IPS DF 19.7 (cell line): ENCODE results near the gene SH3PXD2A.
"Not testable (repeated sequence)": the region's sequence is repeated elsewhere in the genome, so short reads cannot be mapped to it uniquely, and the experiment has no call there.

Experiments used
- DNase-seq: peaks from one replicate; pipeline ENCODE4 v3.0.0-alpha.2; 2013; ENCODE audit warnings: low read depth, low spot score

Gene SH3PXD2A

DNA sequence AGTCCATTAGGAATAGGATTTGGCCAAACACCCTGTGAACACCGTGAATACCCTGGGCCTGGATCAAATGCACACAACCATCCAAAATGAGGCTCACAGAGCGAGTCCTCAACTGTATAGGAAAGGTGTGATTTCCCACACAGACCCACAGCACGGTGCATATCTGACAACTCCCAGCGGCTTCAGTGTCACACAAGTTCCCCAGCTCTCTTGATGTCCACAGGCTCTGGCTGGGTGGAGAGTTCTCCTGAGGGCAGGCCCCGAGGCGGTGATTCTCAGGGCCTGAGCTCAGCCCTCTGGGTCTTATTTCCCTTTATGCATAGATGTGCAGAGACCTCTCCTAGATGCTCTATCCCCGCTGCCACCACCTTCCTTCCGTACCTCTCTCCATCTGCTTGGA is 64.1 kb downstream of the SH3PXD2A start:
- no peak for DNase-seq

- DNase-seq = no peak
Observed at GRCh38 chr10:103790580-103790979, 64.8 kb downstream of the SH3PXD2A start.

DNA sequence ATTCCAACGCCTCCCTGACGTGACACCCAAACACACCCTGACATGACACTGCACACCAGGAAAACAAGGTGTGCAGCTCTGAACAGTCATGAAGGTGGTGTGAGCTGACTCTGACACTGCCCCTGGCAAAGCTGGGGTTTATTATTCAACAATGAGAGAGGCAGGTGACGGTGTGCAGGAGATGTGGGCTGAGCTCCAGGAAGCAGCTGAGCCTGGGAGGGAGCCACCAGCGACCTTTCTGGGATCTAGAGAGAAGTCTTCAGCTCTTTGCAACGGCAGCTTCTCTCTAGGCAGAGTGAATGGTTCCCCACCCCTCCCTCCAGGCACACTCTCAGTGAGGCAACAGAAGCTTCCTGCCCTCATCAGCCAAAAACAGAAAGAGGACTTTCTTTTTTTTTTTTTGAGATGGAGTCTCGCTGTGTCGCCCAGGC is 65.6 kb downstream of the SH3PXD2A start:
- DNase-seq = no peak

GRCh38 chr10:103789161-103789560 is 66.2 kb downstream of the SH3PXD2A start:
- DNase-seq = no peak

DNA sequence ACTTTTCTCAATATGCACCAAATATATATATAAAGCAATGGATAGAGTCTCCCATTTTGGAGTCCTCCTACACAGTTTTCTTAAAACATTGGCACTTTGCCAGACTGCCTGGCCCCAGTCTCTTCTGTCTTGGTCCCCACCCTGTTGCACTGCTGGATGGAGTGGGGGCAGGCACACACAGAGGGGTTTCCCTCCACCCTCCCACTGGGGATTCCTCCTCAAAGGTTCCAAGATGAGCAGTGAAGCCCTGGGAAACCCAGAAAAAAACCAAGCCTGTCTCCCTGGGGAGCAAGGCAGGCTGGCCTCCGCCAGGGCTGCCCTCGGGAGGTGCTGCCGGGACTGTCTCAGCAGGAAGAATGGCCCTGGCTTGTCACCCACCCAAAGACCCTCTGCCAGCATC is 68.0 kb downstream of the SH3PXD2A start:
- no peak for DNase-seq

DNA sequence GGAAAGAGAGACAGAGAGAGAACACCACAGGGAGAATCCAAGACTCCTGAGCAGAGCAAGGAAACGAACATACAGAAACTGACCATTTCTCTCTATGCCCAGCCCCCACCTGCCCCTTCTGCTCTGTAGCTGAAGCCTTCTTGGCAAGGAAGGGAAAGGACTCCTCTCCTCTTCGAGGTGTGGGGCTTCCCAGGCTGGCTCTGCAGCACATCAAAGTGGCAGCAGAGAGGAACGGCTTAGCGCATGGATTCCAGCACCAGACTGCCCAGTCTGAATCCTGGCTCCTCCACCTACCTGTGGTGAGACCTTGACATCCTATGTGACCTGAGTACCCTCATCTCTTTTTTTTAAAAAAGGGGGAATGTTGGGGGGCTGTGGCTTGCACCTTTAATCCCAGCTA is 69.4 kb downstream of the SH3PXD2A start:
- DNase-seq = no peak

DNA sequence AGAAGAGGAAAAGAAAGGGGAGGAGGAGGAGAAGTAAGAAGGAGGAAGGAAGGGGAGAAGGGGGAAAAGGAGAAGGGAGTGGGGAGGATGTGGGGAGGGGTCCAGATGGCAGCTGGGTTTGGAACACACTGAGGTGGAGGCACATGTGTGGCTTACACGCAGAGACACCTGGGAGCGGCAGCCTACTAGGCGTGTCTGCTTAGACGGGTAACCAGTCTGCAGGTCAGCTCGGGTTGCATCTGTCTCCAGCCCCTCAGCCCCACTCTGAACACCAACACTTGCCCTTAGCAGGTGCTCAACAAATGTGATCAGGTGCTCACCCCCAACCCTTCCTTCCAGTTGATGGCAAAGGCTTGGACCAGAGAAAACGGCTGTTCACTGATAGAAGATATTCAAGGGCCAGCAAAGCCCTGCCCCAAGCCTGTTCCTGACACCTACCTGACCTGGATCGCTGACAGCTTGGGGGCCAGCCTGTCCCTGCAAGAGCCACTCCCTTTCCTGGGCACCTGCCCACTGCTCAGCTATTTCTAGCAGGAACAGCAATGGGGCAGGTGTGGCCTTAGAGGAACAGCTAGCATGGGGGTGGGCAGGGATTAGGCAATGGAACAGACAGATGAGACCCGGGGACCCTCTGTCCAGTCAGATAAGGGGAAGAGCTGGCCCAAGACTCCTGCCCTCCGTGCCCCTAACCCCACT is 70.5 kb downstream of the SH3PXD2A start:
- DNase-seq = no peak

DNA sequence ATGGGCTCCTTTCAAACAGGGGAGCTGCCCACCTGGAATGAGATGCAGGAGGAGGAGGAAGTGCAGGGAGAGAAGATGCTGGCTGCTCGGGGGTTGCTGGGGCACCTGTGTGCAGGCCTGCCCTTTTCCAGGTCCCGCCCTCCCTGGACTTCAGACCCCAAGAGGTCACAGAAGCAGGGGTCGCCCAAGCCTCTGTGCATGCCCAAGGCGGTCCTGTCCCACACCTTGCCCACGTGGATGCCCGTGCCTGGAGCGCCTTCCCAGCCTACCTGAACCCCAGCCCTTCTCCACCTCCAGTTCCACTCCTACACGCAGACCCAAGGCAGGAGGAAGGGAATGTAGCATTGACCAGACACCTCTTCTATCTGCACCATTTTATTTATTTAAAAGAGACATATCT is 71.3 kb downstream of the SH3PXD2A start:
- DNase-seq = no peak

DNA sequence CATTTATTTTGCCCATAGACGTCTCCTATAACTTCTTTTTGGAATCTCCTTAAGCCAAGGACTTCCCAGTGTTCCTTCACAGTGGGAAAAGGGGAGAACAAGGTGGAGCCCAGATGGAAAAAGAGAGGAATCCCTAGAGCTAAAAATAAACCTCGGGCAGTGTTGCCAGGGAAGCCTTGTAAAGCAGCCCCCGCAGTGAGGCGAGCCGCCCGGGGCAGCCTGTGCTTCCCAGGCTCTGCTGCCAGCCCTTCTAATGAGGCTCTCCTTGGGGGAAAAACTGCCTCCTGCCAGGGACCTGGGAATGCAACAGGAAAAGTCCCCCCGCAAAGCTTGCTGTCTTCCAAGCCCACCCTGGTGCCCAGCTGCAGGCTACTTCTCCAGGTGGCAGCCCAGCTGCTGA is 71.7 kb downstream of the SH3PXD2A start:
- no peak for DNase-seq

GRCh38 chr10:103781329-103782061 is 73.9 kb downstream of the SH3PXD2A start:
- DNase-seq = no peak

- no peak for DNase-seq
Observed at GRCh38 chr10:103780242-103781149, 74.9 kb downstream of the SH3PXD2A start.

- DNase-seq = no peak
Observed at GRCh38 chr10:103778358-103779139, 76.8 kb downstream of the SH3PXD2A start.

- no peak for DNase-seq
Observed at GRCh38 chr10:103776878-103777591, 78.3 kb downstream of the SH3PXD2A start.

DNA sequence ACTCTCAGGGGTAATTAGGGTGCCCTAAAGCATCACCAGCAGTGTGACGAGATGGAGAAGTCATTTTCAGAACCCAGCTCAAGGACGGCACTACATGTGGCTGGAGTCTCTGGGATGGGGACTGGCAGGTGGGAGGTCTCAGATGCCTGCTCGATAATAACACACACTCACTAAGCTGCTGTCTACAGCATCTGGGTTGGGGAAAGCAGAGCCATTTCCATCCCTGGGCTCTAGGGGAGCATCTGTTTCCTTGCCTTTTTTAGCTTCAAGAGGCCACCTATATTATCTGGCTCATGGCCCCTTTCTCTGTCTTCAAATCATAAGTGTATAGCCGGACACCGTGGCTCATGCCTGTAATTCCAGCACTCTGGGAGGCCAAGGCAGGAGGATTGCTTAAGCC is 79.6 kb downstream of the SH3PXD2A start:
- DNase-seq = no peak

- not testable (repeated sequence) for DNase-seq
Observed at GRCh38 chr10:103772846-103773245, 82.5 kb downstream of the SH3PXD2A start.

DNA sequence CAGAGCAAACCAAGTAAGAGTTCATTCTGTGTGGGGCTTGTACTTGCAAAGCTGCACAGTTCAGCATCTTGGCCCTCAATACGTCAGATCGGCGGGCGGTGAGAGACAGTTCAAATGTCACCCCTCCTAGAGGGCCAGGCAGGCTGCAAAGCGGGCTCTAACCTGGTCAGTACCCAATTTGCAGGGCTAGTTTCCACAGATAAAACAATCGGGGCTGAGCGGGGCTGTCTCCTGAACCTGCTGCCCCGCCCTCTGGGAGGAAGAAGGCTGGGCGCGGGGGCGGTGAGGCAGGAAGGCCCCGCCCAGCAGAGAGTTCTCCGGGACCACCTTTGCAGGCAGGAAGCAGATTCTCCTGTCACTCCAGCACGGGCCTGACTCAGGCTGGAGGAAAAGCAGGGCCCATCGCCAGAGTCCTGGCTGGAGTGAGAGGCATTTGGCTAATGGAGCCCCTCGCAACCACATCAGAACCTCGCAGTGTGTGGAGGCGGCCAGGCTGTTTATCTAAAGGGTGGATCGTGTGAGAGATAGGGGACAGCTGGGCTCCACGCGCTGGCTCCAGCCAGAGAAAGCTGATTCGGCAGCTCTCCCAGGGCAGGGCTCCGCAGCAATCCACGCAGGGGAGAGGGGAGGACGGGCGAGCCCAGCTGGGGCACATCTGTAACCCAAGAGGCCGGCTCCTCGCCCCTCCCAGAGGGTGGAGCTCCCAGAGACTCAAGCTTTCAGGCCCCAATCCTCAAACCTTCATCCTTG is 83.1 kb downstream of the SH3PXD2A start:
- peak; percentile 50 for DNase-seq

DNA sequence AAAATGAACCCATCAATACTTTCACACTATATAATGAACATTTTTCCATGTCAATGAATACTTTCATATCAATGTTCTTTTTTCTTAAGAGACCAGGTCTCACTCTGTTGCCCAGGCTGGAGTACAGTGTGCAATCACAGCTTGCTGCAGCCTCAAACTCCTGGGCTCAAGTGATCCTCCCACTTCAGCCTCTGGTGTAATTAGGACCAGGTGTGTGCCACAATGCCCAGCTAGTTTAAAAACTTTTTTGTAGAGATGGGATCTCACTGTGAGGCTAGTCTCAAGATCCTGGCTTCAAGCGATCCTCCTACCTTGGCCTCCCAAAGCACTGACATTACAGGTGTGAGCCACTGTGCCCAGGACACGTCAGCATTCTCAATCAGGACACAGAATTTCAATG is 85.2 kb downstream of the SH3PXD2A start:
- no peak for DNase-seq

- DNase-seq = no peak
Observed at GRCh38 chr10:103769176-103769575, 86.2 kb downstream of the SH3PXD2A start.

DNA sequence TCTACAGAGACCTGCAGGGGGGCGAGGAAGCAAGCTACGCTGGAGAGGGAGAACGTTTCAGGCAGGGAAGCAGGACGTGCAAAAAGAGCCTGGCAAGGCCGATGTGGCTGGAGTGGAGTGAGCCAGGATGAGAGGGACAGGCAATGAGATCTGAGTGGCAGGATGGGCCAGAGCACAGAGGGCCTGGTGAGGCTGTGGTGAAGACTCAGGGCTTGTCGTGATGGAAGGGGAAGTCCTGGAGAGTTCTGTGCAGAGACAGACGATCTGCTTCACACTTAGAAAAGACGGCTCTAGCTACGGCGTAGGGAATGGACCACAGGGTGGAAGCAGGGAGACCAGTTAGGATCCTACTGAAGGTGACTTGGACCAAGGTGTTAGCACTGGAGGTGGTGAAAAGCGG is 87.0 kb downstream of the SH3PXD2A start:
- no peak for DNase-seq

GRCh38 chr10:103767756-103768155 is 87.6 kb downstream of the SH3PXD2A start:
- DNase-seq = no peak
